SK-N-SH (cell line): Measurements from ENCODE around the gene SOX8. TPM values are rescaled to one million over a fixed set of nuclear protein-coding genes. Genes with fewer than 3 reads are reported as not detected.

Experiments
- CTCF ChIA-PET: fragments of 300-600, 350-600 bp; formaldehyde crosslinking; extraction: SDS; loops from one replicate; lab custom pipeline; 2021; lab: Yijun Ruan, JAX
- POLR2A ChIA-PET: fragments of 350-600 bp; sonication (Branson Sonifier 250); formaldehyde crosslinking; extraction: SDS; loops from one replicate; lab custom pipeline; 2020; ENCODE audit warnings: antibody characterized with exemption, inconsistent platforms; lab: Yijun Ruan, JAX
- DNase-seq: peaks from one replicate; pipeline ENCODE4 v3.0.0; 2012
- H2AFZ ChIP-seq: fragments of 200-600 bp; sonication (generic); 2 replicates; pipeline ENCODE4 v1.8.1; 2016; ENCODE audit warnings: antibody characterized with exemption, mild to moderate bottlenecking, low read depth
- H3F3A ChIP-seq: fragments of 200-600 bp; sonication (generic); replicated peaks from 2 replicates; pipeline ENCODE3; 2016; ENCODE audit warnings: antibody characterized with exemption, mild to moderate bottlenecking; ENCODE audit not compliant: insufficient read depth
- H3K27ac ChIP-seq, 2 experiments: fragments of 200-500 bp in 1 of 2; fragments of 200-600 bp in 1 of 2; sonication (Bioruptor generic) in 1 of 2; sonication (generic), shearing (Covaris generic) in 1 of 2; 2 replicates each; pipeline versions ENCODE4 v1.5.1 to v1.6.1; 2014 to 2016; ENCODE audit warnings: low read depth in 2 of 2, inconsistent platforms in 1 of 2, low read length in 1 of 2, mild to moderate bottlenecking in 1 of 2, mixed read lengths in 1 of 2
- H3K27me3 ChIP-seq: fragments of 200-600 bp; sonication (generic), shearing (Covaris generic); 2 replicates; pipeline ENCODE4 v1.6.1; 2016; ENCODE audit warnings: mixed run types; ENCODE audit not compliant: insufficient read depth
- H3K36me3 ChIP-seq, 2 experiments: fragments of 200-500 bp in 1 of 2; fragments of 200-600 bp in 1 of 2; sonication (Bioruptor generic) in 1 of 2; sonication (generic) in 1 of 2; replicated peaks in 1 of 2; 2 replicates each; pipeline versions ENCODE3 to v1.5.1; 2014 to 2016; ENCODE audit warnings: low read length in 1 of 2, mild to moderate bottlenecking in 1 of 2; ENCODE audit not compliant: insufficient read depth in 2 of 2, control insufficient read depth in 1 of 2
- H3K4me1 ChIP-seq, 2 experiments: fragments of 200-500 bp in 1 of 2; fragments of 200-600 bp in 1 of 2; sonication (Bioruptor generic) in 1 of 2; sonication (generic), shearing (Covaris generic) in 1 of 2; 2 replicates each; pipeline versions ENCODE4 v1.5.1 to v1.6.1; 2014 to 2016; ENCODE audit warnings: low read depth in 1 of 2, low read length in 1 of 2, mixed run types in 1 of 2; ENCODE audit not compliant: insufficient read depth in 2 of 2, control insufficient read depth in 1 of 2
- H3K4me2 ChIP-seq: fragments of 200-600 bp; sonication (generic), shearing (Covaris generic); 2 replicates; pipeline ENCODE4 v1.6.1; 2017; ENCODE audit warnings: mixed run types
- H3K4me3 ChIP-seq, 2 experiments: fragments of 200-500 bp in 1 of 2; fragments of 200-600 bp in 1 of 2; sonication (Bioruptor generic) in 1 of 2; sonication (generic), shearing (Covaris generic) in 1 of 2; 2 replicates each; pipeline versions ENCODE4 v1.5.1 to v1.8.1; 2014 to 2016; ENCODE audit warnings: low read depth in 2 of 2, inconsistent platforms in 1 of 2, low read length in 1 of 2, mild to moderate bottlenecking in 1 of 2, mixed read lengths in 1 of 2, moderate library complexity in 1 of 2
- H3K79me2 ChIP-seq: fragments of 200-600 bp; sonication (generic); 2 replicates; pipeline ENCODE4 v1.8.1; 2017; ENCODE audit warnings: mild to moderate bottlenecking; ENCODE audit not compliant: insufficient read depth
- H3K9ac ChIP-seq: fragments of 200-600 bp; sonication (generic); 2 replicates; pipeline ENCODE4 v1.6.1; 2017; ENCODE audit warnings: mixed run types
- H3K9me2 ChIP-seq: fragments of 200-600 bp; sonication (generic); 2 replicates; pipeline ENCODE4 v1.6.1; 2017; ENCODE audit warnings: mixed run types
- H3K9me3 ChIP-seq: fragments of 200-600 bp; sonication (generic); 2 replicates; pipeline ENCODE4 v1.6.1; 2017; ENCODE audit warnings: mixed run types, mild to moderate bottlenecking, moderate library complexity
- H4K20me1 ChIP-seq: fragments of 200-600 bp; sonication (generic); 2 replicates; pipeline ENCODE4 v1.6.1; 2017; ENCODE audit warnings: mild to moderate bottlenecking, mixed run types; ENCODE audit not compliant: insufficient read depth
- CTCF ChIP-seq: fragments of 200-600 bp; sonication (generic); IDR thresholded peaks from 2 replicates; pipeline ENCODE4 v1.6.1; 2017; ENCODE audit warnings: antibody characterized with exemption, mild to moderate bottlenecking, moderate library complexity
- FOSL2 ChIP-seq: IDR thresholded peaks from 2 replicates; pipeline ENCODE4 v1.4.0; 2012; ENCODE audit warnings: low read depth, mild to moderate bottlenecking, moderate library complexity, borderline replicate concordance
- GABPA ChIP-seq: IDR thresholded peaks from 2 replicates; pipeline ENCODE4 v1.4.0; 2012; ENCODE audit warnings: low read depth, mild to moderate bottlenecking
- GATA2 ChIP-seq: sonication (generic); formaldehyde crosslinking; IDR thresholded peaks from 2 replicates; pipeline ENCODE4 v1.5.0; 2020; ENCODE audit warnings: mild to moderate bottlenecking, missing genetic modification reagents
- IRF3 ChIP-seq: fragments of 150-350 bp; IDR thresholded peaks from 2 replicates; pipeline ENCODE4 v1.6.1; 2016; ENCODE audit warnings: mild to moderate bottlenecking, low read depth, low read length
- MEF2A ChIP-seq: IDR thresholded peaks from 2 replicates; pipeline ENCODE4 v1.4.0; 2012; ENCODE audit warnings: low read depth, borderline replicate concordance
- MXI1 ChIP-seq: IDR thresholded peaks from 2 replicates; pipeline ENCODE4 v1.6.1; 2012; ENCODE audit warnings: mild to moderate bottlenecking, low read depth, low read length, improper control_type of control experiment
- NFIC ChIP-seq: IDR thresholded peaks from 2 replicates; pipeline ENCODE4 v1.4.0; 2012; ENCODE audit warnings: borderline replicate concordance
- RCOR1 ChIP-seq: fragments of 150-350 bp; IDR thresholded peaks from 2 replicates; pipeline ENCODE4 v1.6.1; 2017; ENCODE audit warnings: antibody characterized with exemption, low read length
- RFX5 ChIP-seq: IDR thresholded peaks from 2 replicates; pipeline ENCODE4 v1.6.1; 2012; ENCODE audit warnings: mild to moderate bottlenecking, improper control_type of control experiment, low read length
- RXRA ChIP-seq: IDR thresholded peaks from 2 replicates; pipeline ENCODE4 v1.4.0; 2012; ENCODE audit warnings: low read depth, mild to moderate bottlenecking, borderline replicate concordance
- TCF12 ChIP-seq: IDR thresholded peaks from 2 replicates; pipeline ENCODE4 v1.4.0; 2012
- USF1 ChIP-seq: IDR thresholded peaks from 2 replicates; pipeline ENCODE4 v1.4.0; 2012; ENCODE audit warnings: low read depth, borderline replicate concordance
- USF2 ChIP-seq: fragments of 150-350 bp; IDR thresholded peaks from 2 replicates; pipeline ENCODE4 v1.6.1; 2017; ENCODE audit warnings: antibody characterized with exemption, low read length, low read depth, borderline replicate concordance
- YY1 ChIP-seq: IDR thresholded peaks from 2 replicates; pipeline ENCODE4 v1.4.0; 2012; ENCODE audit warnings: low read depth, mild to moderate bottlenecking
- WGBS: methylation state at CpG from one replicate; pipeline ENCODE4 v1.1.6; 2017; ENCODE audit warnings: low lambda C conversion rate; 5-methylcytosine and 5-hydroxymethylcytosine counted together
- polyA plus RNA-seq, 3 experiments: library from polyadenylated mRNA; depleted of rRNA; stranded (reverse); fragments of >200 nt; gene quantifications; 2 replicates each; pipeline ENCODE4 v1.2.3, GENCODE V29; 2012

SOX8 gene
- polyA plus RNA-seq, 1 of the 3 experiments (the other 2 are of a cell fraction) = not detected

- Histone ChIP-seq H3K27ac (no peak overlapping the region), H3K36me3 (no peaks in the 10 kb centered on the region), H3K79me2 (no peaks in the 10 kb centered on the region), H4K20me1 (no peaks in the 10 kb centered on the region), H3K9me2 (no peaks in the 10 kb centered on the region)
- no peak for DNase-seq
- CTCF ChIA-PET = interaction anchor here (0.6 to 1.0 kb wide), 2 partner anchors 25 to 211 kb away, joined by 3 read pairs; no protein-coding TSS in a partner anchor
- no peak for TF ChIP-seq FOSL2
- no peak for TF ChIP-seq CTCF
- no peak for TF ChIP-seq GATA2 (CRISPR knock-in tag)
- no peak for TF ChIP-seq YY1
- no peak for TF ChIP-seq RCOR1
- TF ChIP-seq, all 33 proteins: peak for 0
- Histone ChIP-seq H3F3A (no peaks in the 10 kb centered on the region), H3K4me2 (no peak overlapping the region), H3K27me3 (peaks cover 67% of the 10 kb centered on the region), H2AFZ (no peak overlapping the region), H3K9me3 (no peaks in the 10 kb centered on the region), H3K9ac (no peak overlapping the region), H3K4me3 (no peak overlapping the region), H3K4me1 (no peaks in the 10 kb centered on the region)
- WGBS = 11% methylated on average over 9 of the region's 26 CpGs
- POLR2A ChIA-PET = no interaction called here
Measured at GRCh38 chr16:1030473-1030901, 48.9 kb downstream of the SOX8 start.

- peaks cover 68% of the 10 kb centered on the region for H3K27me3 ChIP-seq
- H3K9ac ChIP-seq = no peak overlapping the region
- no peaks in the 10 kb centered on the region for H3F3A ChIP-seq
- no peak overlapping the region for H3K4me3 ChIP-seq
- CTCF ChIA-PET = no interaction called here
- no peaks in the 10 kb centered on the region for H3K79me2 ChIP-seq
- TF ChIP-seq RFX5 (no peak), RXRA (no peak), MXI1 (no peak), GABPA (no peak), FOSL2 (no peak), MEF2A (no peak)
- TF ChIP-seq, all 33 proteins: peak for 0
- Histone ChIP-seq H3K4me1 (no peaks in the 10 kb centered on the region), H4K20me1 (no peaks in the 10 kb centered on the region), H3K9me2 (no peaks in the 10 kb centered on the region), H3K4me2 (no peak overlapping the region), H2AFZ (no peak overlapping the region), H3K27ac (no peak overlapping the region), H3K36me3 (no peaks in the 10 kb centered on the region), H3K9me3 (no peaks in the 10 kb centered on the region)
- no peak for DNase-seq
- 51% methylated on average over 6 of the region's 17 CpGs for WGBS
- POLR2A ChIA-PET = no interaction called here
Measured at GRCh38 chr16:1031666-1032065, 50.1 kb downstream of the SOX8 start.

- Histone ChIP-seq H3K4me1 (no peaks in the 10 kb centered on the region), H3K9me2 (no peaks in the 10 kb centered on the region), H3K27ac (no peak overlapping the region), H3K9ac (no peak overlapping the region), H4K20me1 (no peaks in the 10 kb centered on the region), H3K79me2 (no peaks in the 10 kb centered on the region), H3K9me3 (no peaks in the 10 kb centered on the region), H3F3A (no peaks in the 10 kb centered on the region), H3K27me3 (peaks cover 66% of the 10 kb centered on the region), H3K4me3 (no peak overlapping the region), H3K4me2 (no peak overlapping the region), H2AFZ (no peak overlapping the region), H3K36me3 (no peaks in the 10 kb centered on the region)
- CTCF ChIA-PET = no interaction called here
- WGBS = 44% methylated on average over 2 of the region's 2 CpGs
- POLR2A ChIA-PET = no interaction called here
- DNase-seq = no peak
- TF ChIP-seq TCF12 (no peak), RCOR1 (no peak), USF2 (no peak), YY1 (no peak), GATA2 (CRISPR knock-in tag) (no peak), RXRA (no peak), IRF3 (no peak), USF1 (no peak), CTCF (no peak), NFIC (no peak)
Measured at GRCh38 chr16:1032607-1033006, 51.0 kb downstream of the SOX8 start.
